NCI-H69 (cell line): ENCODE measurements around the gene CCDC12.
"Not testable (repeated sequence)": the region's sequence is repeated elsewhere in the genome, so short reads cannot be mapped to it uniquely, and the experiment has no call there.

Experiments used
- DNase-seq: peaks from one replicate; lab custom pipeline; 2025; lab: John Stamatoyannopoulos, UW

CCDC12 gene

DNA sequence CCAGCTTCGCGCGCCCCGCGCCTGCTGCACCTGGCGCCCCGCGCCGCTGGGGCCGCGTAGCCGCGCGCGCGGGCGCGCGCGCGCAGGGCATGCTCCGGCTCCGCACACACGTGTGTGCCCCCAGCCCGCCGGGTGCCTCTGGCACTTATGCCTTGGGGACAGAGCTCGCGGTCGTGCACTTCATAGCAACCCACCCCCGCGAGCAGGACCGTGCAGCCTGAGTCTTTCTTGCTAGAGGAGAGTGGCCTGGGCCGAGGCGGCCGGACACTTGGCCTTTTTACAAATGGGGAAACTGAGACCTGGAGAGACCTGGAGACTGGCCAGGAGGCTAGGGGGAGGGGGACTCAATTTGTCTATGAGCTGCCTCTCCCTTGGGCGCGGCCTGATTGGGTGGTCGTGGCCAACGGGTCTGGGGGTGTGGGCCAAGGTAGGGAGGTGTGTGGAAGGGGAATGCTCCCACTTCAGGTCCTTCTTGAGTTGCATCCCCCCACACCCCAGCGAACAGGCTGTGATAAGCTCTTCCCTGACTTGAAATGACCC, 3.5 kb upstream of the CCDC12 start:
- peak; percentile 67 for DNase-seq

DNA sequence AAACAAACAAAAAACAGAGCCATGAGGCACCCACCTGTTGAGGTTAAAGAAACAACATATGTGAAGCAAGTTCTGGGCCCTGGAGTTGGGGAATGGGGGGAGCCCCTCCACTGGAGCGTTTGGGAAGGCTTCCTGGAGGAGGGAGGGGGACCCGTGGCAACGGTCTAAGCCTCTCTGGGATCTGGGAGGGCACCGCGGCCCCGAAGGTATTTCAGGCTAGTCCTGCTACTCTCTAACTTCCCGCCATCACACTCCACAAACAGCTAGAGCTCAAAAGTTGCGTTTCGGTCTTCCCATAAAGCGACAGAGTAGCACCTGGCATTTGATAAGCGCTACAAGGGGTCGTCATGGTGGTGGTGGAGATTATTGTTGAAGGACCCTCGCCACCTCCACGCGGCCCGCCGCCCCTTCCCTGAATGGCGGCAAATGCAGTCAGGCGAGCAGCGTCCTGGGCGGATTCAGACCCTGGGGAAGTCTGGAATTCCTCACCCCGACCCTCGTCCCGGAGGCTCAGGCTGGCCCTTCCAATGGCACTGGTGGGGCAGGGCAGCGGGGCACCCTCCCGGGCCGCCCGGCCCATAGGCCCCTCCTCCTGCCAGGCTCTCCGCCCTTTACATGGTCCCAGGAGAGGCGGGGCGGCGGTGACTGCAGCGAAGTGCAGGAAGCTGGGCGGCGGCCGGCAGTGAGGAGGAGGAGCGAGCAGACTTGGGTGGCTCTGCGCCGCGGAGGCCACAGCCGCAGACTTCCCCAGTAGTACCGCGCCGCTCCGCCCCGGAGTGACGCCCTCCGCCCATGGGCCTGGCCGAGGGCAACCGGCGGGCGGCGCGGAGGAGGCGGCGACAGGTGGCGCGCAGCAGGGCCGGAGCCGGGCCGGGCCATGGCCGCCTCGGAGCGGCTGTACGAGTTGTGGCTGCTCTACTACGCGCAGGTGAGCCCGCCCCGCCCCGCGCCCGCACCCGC, 2.7 kb upstream of the CCDC12 start, which contains the start of gene NBEAL2:
NBEAL2 (plus strand) TSS at position 682 of the 960 bp plus-strand sequence; CDS start at position 878, 196 bp downstream.
- DNase-seq = peak; percentile 92

DNA sequence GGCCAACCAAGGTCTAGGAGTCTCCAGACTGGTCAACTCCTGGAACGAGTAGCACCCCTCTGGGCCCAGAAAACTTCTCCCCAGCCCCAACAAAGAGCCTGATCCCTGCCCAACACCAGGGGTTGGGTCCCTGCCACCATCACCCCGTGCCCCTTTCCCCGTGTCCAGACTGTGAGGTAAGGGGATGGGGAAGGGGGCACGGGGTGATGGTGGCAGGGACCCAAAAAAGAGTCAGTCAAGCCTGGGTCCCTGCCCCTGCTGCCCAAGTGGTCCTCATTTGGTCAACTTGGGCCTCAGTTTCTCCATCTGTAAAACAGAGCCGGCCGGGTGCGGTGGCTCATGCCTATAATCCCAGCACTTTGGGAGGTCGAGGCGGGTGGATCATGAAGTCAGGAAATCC, 1.8 kb upstream of the CCDC12 start:
- no peak for DNase-seq

DNA sequence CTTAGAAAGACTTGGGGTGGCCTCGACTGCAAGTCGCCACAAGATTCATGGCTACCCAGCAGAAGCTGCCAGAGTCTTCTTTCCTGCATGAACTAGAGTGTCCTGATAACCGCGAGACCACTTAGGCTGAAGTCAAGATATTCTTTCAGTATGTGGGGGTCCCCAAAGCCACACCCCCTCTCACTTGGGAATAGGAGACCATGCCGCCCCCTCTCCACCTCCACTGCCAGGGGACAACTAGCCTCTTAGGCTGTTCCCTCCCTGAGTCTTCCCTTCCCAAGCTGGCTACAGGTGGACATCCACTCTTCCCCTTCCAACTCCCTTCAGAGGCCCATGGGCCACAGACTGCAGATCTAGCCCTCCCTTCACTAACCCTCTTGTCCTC, 1.3 kb upstream of the CCDC12 start:
- no peak for DNase-seq

DNA sequence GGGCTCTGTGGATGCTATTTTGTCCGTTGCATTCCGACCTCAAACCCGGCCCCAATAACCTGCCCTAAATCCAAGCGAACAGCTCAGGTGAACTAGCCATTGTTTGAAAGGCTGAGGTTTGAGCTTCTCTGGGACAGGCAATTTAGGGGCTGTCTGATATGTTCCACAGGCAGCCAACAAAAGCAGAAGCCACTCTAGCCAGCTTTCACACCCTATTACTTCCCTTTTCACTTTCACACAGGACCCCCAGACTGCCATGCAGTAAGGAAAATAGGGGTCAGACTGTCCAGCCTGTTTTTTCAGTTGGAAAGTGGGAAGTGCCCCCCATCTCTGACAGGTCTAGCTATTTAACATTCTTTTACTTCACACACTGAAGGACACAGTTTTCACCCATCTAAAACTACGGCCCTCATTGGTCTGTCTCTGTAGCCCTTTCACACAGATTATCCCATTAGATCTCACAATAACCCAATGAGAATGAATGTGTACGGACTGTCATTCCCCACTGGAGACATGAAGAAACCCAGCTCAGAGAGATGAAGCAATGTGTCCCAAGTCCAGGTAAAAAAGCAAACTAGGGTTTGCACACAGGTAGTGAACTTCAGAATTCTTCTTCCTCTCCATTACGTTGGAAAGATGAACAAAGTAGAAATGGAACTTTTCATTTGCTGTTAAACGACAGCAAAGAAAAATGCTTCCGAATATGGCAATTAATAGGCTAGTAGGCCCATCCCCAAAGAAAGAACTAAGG, 1.9 kb downstream of the CCDC12 start:
- DNase-seq = no peak

DNA sequence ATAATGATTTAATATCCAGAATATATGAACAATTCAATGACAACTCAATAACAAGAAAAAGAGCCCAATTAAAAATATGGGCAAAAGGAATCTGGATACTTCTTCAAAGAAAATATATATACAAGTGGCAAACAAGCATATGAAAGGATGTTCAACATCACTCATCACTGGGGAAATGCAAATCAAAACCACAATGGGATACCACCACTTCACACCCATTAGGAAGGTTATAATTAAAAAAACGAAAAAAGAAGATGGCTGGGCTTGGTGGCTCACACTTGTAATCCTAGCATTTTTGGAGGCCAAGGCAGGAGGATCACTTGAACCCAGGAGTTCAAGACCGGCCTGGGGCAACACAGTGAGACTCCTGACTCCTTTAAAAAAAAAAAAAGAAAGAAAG, 4.1 kb downstream of the CCDC12 start:
- DNase-seq = no peak

DNA sequence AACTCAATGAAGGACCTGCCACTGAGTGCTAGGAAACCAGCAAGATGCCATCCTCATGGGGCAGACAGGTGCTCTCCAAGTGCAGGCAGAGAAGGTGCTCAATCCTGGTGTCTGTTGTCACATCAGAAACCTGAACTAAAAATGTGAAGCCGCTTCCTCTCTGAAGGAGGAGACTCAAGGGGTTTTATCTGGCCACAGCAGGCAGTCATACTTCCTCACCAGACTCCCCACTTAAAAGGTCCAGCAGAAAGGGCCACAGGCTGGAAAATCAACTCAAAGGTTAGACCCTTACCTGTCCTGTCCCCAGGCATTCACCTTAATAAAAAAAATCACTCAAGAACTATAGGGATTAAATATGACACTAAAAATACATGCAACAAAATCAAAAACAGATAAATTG, 4.8 kb downstream of the CCDC12 start:
- DNase-seq = no peak

DNA sequence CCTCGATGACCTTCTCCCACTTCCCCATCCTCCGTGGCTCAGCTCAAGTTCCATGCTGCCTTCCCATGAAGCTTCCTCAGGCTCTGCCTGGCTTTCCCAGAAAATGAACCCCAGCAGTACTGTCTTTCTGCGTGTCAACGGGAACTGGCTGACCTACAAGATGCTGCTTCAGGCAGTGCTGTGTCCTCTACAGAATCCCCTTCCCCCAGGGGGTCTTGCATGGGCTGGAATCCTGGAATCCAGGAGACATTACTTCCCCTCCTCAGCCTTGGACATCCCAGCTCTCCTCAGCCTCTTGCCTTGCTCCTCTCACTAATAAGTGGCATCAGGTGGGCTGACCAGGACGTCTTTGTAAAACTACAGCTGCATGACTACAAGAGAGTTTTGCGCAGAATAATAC, 5.4 kb downstream of the CCDC12 start:
- no peak for DNase-seq

DNA sequence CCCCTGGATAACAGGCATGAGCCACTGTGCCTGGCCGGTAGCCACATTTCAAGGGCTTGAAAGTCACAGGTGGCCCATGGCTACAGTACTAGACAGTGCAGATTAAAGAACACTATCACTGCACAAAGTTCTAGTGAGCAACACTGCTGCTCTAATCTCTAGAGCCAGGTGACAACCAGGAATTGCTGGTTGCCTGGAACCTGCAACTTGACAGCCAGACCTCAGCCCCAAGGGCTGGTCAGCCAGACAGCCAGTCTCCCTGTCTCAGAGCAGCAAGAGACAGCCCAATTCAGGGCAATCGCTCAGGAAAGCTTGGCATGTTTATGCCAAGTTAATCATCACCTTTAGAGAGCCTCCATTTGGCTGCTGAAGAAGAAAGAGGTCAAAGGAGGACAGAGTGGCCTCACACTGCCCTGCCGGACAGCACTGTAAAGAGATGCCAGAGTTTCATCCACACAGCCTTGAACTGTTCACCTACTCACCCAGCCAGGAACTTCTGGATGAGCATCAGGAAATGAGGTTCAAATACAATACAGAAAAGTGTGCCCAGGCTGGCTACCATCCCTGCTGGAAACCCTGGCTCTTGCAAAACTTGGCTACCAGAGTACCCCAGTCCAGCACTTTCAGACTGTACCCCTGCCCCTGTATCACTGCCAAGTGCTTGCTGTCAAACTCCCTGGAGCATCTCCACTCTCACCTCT, 6.0 kb downstream of the CCDC12 start:
- DNase-seq = no peak

DNA sequence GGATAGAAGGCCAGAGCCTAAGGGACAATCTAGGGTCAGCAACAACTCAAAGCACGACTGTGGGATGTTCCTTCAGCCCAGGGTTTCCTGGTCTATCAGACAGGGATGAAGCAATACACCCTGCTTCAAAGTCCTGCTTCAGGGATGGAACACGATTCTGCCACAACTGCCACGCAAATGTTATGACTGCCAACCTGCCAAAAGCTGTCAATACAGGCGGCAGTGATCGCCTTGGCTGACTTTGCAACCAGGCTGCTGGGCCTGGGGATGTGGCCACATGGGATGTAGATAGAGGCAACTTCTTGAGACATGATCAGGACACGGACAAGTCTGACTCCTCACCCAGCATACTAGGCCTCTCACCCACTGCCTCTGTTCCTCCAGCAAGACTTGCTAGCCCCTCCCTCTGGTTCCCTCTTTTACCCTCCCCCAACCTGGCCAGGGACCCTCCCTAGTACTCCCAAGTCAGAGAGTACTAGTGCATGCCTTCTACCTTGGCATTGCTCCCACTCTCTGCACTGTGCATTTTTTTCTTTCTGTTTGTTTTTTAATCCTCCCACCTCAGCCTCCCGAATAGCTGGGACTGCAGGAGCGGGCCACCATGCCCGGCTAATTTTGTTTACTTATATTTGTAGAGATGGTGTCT, 7.6 kb downstream of the CCDC12 start:
- no peak for DNase-seq

DNA sequence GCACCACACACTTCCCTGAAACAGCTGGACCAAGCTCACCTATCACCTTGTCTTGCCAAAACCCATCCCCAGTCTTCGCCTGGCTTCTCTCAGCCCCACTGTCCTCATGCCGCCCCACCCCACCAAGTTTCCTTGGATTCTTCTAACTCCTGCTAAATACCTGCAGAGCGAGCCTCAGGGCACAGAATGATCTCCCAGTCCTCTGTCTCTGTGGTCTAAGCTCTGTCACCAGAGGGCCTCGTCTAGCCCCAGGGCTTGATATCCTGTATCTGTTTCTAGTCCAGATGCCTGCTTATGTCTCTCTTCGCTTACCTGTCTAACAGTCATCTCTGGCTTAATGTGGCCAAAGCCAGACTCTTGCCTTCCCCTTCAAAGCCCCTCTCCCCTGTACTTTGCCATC, 9.7 kb downstream of the CCDC12 start:
- peak; percentile 3 for DNase-seq

DNA sequence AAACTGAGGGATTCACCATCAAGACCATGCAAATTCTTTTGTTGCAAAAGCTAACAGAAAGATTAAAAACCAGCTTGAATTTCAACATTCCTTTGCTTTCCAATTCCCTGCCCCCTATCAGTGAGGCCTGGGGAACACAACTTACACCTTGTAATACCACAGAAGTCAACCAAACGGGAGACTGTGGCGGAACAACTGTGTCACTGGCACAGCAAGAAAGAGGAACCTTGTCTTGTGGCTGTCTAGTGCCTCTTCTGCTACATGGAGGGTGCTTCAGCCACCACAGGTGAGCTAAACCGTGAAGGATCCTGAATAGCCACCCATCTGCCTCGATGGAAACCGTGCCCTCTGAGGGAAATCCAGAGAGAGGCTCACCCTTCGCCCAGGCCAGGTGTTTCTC, 11.4 kb downstream of the CCDC12 start:
- no peak for DNase-seq

DNA sequence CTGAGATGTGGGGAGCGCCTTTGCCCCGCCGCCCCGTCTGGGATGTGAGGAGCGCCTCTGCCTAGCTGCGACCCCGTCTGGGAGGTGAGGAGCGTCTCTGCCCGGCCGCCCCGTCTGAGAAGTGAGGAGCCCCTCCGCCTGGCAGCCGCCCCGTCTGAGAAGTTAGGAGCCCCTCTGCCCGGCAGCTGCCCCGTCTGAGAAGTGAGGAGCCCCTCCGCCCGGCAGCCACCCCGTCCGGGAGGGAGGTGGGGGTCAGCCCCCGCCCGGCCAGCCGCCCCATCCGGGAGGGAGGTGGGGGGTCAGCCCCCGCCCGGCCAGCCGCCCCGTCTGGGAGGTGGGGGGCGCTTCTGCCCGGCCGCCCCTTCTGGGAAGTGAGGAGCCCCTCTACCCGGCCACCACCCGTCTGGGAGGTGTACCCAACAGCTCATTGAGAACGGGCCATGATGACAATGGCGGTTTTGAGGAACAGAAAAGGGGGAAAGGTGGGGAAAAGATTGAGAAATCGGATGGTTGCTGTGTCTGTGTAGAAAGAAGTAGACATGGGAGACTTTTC, 12.4 kb downstream of the CCDC12 start:
- DNase-seq = not testable (repeated sequence)

DNA sequence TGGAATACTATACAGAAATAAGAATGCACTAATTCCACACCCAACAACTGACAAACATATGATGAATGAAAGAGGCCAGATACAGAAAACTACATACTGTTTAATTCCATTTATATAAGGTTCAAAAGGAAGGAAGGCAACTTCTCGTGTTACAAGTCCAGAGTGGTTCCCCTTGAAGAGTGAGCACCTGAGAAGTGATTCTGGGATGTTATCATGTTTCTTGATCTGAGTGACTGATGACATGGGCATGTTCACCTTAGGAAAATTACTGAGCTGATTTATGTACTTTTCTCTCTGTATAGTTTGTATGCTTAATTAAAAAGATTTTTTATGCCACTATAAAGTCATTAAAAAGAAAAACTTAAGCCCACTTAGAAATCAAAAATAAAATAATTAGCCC, 13.6 kb downstream of the CCDC12 start:
- no peak for DNase-seq

DNA sequence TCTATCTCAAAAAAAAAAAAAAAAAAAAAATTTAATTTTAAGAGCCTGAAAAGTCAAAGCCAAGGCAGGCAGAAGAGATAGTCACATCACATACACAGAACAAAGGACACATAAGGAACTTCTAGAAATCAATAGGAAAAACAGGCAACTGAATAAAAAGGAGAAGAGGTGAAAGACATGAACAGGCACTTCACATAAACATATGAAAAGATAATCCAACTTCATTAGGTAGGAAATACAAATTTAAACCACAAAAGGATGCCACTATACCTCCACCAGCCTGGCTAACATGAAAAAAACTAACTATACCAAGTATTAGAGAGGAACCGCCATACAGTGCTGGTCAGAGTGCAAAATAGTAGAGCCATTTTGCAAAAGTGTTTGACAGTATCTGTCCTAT, 14.1 kb downstream of the CCDC12 start:
- DNase-seq = no peak

DNA sequence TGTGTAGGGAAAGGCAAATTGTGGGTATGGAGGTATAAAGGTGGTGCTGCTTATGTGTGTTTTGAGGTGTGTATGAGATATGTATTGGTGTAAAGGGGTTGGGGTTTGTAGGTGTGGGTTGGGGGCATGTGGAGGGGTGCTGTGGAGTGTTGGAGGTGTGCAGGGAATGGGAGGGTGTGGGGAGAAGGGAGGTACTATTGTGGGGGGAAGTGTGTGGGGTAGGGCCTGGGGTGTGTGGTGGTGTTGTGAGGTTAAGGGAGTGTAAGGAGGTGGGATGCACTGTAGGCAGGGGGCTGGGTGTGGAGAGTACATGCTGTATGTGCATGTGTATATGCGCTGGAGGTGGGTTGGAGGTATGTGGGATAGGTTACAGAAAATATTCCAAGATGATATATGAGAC, 15.7 kb downstream of the CCDC12 start:
- DNase-seq = no peak

DNA sequence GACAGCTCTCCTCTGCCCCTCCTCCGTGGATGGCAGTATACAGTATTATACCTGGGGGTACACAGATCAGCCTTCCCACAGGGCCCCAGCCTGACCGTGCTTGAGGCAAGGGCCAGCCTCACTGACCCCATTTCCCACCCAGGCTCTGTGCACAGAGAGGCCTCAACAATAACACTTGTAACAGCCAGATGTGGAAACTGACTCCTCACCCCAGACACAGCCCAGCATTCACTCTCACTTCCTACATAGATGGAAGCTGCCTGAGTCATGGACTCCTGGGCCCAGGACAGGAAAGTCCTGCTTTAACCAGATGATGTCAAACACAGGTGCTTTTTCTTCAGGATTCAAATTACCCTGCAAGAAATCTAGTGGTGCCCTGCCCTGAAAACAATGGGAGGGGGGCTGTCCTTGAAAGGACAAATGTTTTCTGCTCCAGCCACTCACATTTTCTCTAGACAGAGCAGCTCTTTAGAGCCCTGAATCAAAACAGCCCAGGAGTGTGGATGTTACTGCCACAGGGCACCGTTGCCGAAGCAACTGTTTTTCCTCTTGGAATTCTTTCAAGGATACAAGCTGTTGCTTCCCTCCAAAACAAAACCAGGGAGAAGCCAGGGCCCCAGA, 16.4 kb downstream of the CCDC12 start:
- DNase-seq = peak; percentile 9

DNA sequence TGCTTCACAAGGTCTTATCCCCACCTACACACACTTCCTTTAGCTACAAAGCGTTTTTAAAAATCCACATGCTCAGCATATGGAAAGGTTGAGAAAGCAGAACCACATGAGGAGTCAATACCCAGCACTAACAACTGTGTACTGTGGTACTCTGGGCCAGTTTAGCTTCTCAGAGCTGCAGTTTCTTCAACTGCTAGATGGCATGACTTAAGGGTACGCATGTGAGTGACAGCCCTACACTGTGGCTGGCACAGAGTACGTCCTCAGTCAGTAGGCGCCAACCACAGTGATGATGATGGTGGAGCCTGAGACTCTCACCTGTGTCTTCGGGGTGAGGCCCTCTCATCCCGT, 17.4 kb downstream of the CCDC12 start:
- no peak for DNase-seq

DNA sequence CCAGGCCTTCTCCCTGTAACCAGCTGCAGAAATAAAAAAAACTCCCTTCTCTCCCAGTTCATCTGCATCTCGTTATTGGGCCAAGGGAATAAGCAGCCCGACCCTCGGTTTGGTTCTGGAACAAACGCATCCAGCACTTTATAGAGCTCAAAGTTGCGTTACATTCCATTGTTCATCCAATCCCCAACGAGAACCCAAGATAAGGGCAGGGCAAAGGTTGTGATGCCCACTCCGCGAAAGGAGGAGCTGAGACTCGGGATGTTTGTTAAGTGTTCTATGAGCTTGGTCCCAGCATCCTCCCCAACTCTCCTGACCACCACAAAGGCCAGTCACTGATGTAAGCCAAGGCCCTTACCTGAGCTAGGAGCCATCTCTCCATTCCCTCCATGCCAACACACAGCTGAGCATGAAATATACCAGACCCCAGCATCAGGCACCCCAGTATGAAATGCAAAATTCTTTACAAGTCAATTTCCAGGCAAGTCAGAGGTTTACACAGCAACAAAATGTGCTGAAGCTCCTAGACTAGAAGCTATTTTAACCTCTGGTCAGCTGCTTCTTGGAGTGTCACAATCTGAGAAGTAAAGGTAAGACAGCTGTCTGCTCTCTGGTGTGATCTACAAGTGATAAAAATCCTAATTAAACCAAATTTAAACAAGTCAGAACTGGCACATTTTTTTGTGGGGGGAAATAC, 17.9 kb downstream of the CCDC12 start:
- DNase-seq = no peak

DNA sequence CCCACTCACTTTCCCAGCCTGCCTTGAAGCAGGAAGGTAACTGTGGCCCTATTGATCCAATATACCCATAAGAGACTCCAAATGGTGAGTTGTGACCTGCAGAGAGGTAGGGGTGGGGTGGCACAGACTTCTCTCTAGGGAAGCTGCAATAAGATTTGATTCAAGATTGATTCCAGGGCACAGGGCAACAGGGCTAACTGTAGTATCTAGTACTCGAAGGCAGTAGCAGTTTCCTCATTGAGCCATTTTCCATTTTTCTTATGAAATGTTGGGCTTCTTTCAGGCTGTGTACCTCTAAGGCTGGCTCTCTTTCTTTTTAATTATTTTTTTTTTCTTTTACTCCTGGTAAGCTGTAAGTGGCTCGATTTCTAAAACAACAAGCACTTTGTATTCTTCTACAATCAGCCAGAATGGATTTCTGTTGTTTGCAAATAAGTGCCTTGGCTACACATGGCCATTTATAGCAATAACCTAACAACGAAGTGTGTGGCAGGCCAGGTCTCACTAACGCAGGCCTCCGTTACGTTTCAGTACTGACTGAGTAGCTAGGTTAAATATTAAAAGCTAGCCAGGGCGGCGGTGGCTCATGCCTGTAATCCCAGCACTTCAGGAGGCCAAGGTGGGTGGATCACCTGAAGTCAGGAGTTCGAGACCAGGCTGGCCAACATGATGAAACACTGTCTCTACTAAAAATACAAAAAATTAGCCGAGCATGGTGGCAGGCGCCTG, 19.3 kb downstream of the CCDC12 start:
- no peak for DNase-seq
